Kidney (tissue), 14 donors: ENCODE data around the gene ZBTB40. TPM values are rescaled to one million over a fixed set of nuclear protein-coding genes. Genes with fewer than 3 reads are reported as not detected.

Experiments
- DNase-seq, 5 donors: peaks; one replicate each; pipeline ENCODE4 v3.0.0-alpha.2; 2013 to 2020
- FAIRE-seq: peaks from 2 replicates; lab custom pipeline; 2012; peaks lifted over from hg19 to GRCh38; lab: Jason Lieb, UNC
- H3K27ac ChIP-seq, 2 donors: one replicate each; pipeline ENCODE4 v1.7.0; 2013; ENCODE audit warnings: low read depth in 2 of 2, low read length in 2 of 2, inconsistent platforms in 1 of 2
- H3K27me3 ChIP-seq: one replicate; pipeline ENCODE4 v1.7.1; 2013; ENCODE audit warnings: low read length, inconsistent platforms; ENCODE audit not compliant: control insufficient read depth, insufficient read depth
- H3K36me3 ChIP-seq, 3 donors: one replicate each; pipeline versions ENCODE4 v1.7.0 to v1.7.1; 2013; ENCODE audit warnings: low read length in 3 of 3, control low read depth in 1 of 3, inconsistent platforms in 1 of 3; ENCODE audit not compliant: insufficient read depth in 3 of 3, control insufficient read depth in 2 of 3
- H3K4me1 ChIP-seq, 3 donors: one replicate each; pipeline versions ENCODE4 v1.7.0 to v1.7.1; 2013; ENCODE audit warnings: low read length in 3 of 3, inconsistent platforms in 1 of 3, low read depth in 1 of 3; ENCODE audit not compliant: control insufficient read depth in 2 of 3, insufficient read depth in 2 of 3
- H3K4me3 ChIP-seq, 3 donors: one replicate each; pipeline versions ENCODE4 v1.7.0 to v1.8.1; 2013; ENCODE audit warnings: low read length in 3 of 3, control low read depth in 1 of 3, inconsistent platforms in 1 of 3
- H3K9ac ChIP-seq, 3 donors: one replicate each; pipeline versions ENCODE4 v1.7.0 to v1.7.1; 2013; ENCODE audit warnings: low read length in 3 of 3, control low read depth in 1 of 3, inconsistent platforms in 1 of 3
- H3K9me3 ChIP-seq, 3 donors: one replicate each; pipeline versions ENCODE4 v1.7.0 to v1.7.1; 2013; ENCODE audit warnings: low read length in 3 of 3, control low read depth in 1 of 3, inconsistent platforms in 1 of 3; ENCODE audit not compliant: control insufficient read depth in 2 of 3, insufficient read depth in 1 of 3
- intact Hi-C: fragments of 100-400 bp; cut with DNase I; formaldehyde crosslinking; loops from one replicate; pipeline ENCODE4 v1.11.1; 2022
- polyA plus RNA-seq: library from polyadenylated mRNA; stranded (reverse); fragments of 350-450 nt; fragmentation: Illumina TruSeq; extraction: RNeasy Lipid Tissue Mini Kit (QIAGEN cat#74804); gene quantifications from one replicate; pipeline ENCODE4 v1.2.3, GENCODE V29; 2014; ENCODE audit warnings: low read depth, low replicate concordance; ENCODE audit not compliant: insufficient read depth
- total RNA-seq: library from RNA; stranded (reverse); fragmentation: NEBNext Ultra II Directional; extraction: Animal tissue kit (Norgen Biotek cat#: 25700); gene quantifications from one replicate; pipeline ENCODE4 v1.2.1, GENCODE V29; 2021
- TF ChIP-seq, protein P1 (sequence below): IDR thresholded peaks from 3 replicates; pipeline ENCODE4 v1.5.1; 2012; ENCODE audit warnings: mild to moderate bottlenecking, moderate library complexity, borderline replicate concordance; ENCODE audit not compliant: insufficient read depth; ENCODE audit errors: extremely low read depth
- donor health status: control.
- donor health status: control.
- donor health status: control.
- donor health status: control.
- donor health status: control.
- donor health status: DM: yes; HTN: yes; CAD: no.
- donor health status: Normal renal cell carcinoma (clear cell type).

ZBTB40 gene
- total and polyA plus RNA-seq, 2 donors from 2014 or later: 4.3 to 17.4 TPM

GRCh38 chr1:22550021-22550420, 98.4 kb downstream of the ZBTB40 start:
- no peaks in the 10 kb centered on the region for H3K9me3 ChIP-seq
- TF ChIP-seq, protein P1, sequence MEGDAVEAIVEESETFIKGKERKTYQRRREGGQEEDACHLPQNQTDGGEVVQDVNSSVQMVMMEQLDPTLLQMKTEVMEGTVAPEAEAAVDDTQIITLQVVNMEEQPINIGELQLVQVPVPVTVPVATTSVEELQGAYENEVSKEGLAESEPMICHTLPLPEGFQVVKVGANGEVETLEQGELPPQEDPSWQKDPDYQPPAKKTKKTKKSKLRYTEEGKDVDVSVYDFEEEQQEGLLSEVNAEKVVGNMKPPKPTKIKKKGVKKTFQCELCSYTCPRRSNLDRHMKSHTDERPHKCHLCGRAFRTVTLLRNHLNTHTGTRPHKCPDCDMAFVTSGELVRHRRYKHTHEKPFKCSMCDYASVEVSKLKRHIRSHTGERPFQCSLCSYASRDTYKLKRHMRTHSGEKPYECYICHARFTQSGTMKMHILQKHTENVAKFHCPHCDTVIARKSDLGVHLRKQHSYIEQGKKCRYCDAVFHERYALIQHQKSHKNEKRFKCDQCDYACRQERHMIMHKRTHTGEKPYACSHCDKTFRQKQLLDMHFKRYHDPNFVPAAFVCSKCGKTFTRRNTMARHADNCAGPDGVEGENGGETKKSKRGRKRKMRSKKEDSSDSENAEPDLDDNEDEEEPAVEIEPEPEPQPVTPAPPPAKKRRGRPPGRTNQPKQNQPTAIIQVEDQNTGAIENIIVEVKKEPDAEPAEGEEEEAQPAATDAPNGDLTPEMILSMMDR: no peak
- FAIRE-seq (no peak), DNase-seq (no peak)
- no peak overlapping the region for H3K9ac ChIP-seq
- H3K36me3 ChIP-seq: no peaks in the 10 kb centered on the region
- no peaks in the 10 kb centered on the region for H3K4me1 ChIP-seq
- H3K4me3 ChIP-seq: no peak overlapping the region
- H3K27me3 ChIP-seq: peaks cover 6% of the 10 kb centered on the region
- intact Hi-C loops: no loop called here
- no peak overlapping the region for H3K27ac ChIP-seq

DNA sequence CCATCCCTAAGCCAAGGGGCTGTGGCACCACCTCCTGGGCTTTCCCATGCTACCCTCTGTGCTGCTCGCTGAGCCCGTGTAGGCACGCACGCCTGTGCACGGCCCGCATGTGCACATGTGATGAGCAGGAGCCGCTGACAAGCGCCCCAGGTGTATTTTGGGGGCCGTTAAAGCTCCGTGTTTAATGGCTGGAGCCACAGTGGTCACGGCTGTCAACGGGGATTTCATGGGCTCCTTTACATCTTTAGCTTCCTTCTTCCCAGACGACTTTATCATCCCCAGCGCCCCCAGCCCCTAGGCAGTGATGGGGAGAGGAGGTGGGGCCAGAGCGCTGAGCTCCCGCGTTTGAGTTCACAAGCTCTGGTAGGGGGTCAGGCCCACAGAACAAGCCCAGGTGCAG, 99.9 kb downstream of the ZBTB40 start:
- TF ChIP-seq, protein P1: no peak
- no peak for DNase-seq
- peaks cover 6% of the 10 kb centered on the region for H3K27me3 ChIP-seq

DNA sequence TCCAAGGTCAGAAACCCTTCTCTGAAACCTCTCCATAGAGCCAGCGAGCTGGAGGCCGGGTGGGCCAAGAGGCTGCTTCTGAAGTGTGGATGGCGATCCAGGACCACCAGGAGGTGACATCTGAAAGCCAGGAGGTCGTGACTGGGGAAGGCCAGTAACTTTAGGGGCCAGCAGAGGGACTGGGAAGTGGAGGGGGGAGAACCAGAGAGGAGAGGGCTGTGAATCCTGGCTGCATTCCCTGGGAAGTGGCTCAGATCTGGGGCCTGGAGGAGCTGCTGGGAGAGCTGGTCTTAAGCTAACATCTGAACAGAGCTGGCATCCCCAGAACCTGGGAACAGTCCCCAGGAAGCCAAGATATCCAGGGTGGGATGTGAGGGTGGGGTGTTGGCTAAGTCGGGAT, 100.4 kb downstream of the ZBTB40 start:
- TF ChIP-seq, protein P1: no peak
- Histone ChIP-seq H3K4me3 (no peak overlapping the region), H3K9ac (no peak overlapping the region), H3K4me1 (no peaks in the 10 kb centered on the region), H3K9me3 (no peaks in the 10 kb centered on the region), H3K27me3 (peaks cover 5% of the 10 kb centered on the region), H3K27ac (no peak overlapping the region), H3K36me3 (no peaks in the 10 kb centered on the region)
- DNase-seq (no peak), FAIRE-seq (no peak)
- intact Hi-C loops: no loop called here

More for the DNA sequence above, 99.9 kb downstream of the ZBTB40 start:
- Histone ChIP-seq H3K9ac (no peak overlapping the region), H3K4me1 (no peaks in the 10 kb centered on the region), H3K36me3 (no peaks in the 10 kb centered on the region), H3K9me3 (no peaks in the 10 kb centered on the region), H3K27ac (no peak overlapping the region), H3K4me3 (no peak overlapping the region)
- intact Hi-C loops: no loop called here
- no peak for FAIRE-seq

- H3K9me3 ChIP-seq: no peaks in the 10 kb centered on the region
- TF ChIP-seq, protein P1: no peak
- no peak overlapping the region for H3K9ac ChIP-seq
- H3K4me3 ChIP-seq: no peak overlapping the region
- FAIRE-seq (no peak), DNase-seq (no peak)
- H3K27me3 ChIP-seq: peaks cover 2% of the 10 kb centered on the region
- intact Hi-C loops: no loop called here
- H3K27ac ChIP-seq: no peak overlapping the region
- H3K4me1 ChIP-seq: no peaks in the 10 kb centered on the region
- H3K36me3 ChIP-seq: no peaks in the 10 kb centered on the region
Observed at GRCh38 chr1:22553104-22553880, 101.6 kb downstream of the ZBTB40 start.
